GM10847 (cell line): ENCODE results near the gene SLC25A39.

Experiments used
- POLR2A ChIP-seq: IDR thresholded peaks from 2 replicates; pipeline ENCODE4 v1.6.1; 2011; ENCODE audit not compliant: insufficient read length; ENCODE audit errors: extremely low read depth

SLC25A39 gene, protein sequence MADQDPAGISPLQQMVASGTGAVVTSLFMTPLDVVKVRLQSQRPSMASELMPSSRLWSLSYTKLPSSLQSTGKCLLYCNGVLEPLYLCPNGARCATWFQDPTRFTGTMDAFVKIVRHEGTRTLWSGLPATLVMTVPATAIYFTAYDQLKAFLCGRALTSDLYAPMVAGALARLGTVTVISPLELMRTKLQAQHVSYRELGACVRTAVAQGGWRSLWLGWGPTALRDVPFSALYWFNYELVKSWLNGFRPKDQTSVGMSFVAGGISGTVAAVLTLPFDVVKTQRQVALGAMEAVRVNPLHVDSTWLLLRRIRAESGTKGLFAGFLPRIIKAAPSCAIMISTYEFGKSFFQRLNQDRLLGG

DNA sequence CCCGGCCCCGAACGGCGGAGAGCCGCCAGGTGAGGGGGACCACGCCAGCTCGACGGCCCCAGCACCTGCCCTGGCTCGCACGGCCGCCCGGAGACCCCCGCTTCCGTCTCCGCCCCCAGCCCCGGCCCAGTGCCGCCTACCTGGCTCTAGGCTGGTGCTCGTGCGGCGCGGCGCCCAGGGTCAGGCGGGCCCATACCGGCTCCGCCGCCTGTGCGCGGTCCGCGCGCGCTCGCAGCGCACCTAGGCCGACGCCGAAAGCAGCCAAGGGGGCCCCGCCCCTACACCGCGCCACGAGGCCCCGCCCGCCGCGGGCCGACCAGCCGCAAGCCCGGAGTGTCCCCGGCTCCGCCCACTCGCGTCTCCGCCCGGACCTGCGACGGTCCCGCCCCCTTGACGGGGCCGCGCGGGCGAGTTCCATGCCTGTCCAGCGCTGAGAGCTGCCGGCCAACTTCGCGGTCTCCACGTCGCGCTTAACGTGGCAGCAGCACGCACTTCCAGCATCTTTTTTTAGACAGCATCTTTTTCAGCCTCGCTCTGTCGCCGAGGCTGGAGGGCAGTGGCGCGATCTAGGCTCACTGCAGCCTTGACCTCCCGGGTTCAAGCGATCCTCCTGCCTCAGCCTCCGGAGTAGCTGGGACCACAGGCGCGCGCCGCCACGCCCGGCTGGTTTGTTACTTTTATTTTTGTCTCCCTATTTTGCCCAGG lies at the start of gene SLC25A39:
Gene SLC25A39, minus strand, starts transcription at position 253 of the 705 bp plus-strand sequence. CDS start 1,261 bp downstream, outside the sequence.
- TF ChIP-seq POLR2A = peak; percentile 78

DNA sequence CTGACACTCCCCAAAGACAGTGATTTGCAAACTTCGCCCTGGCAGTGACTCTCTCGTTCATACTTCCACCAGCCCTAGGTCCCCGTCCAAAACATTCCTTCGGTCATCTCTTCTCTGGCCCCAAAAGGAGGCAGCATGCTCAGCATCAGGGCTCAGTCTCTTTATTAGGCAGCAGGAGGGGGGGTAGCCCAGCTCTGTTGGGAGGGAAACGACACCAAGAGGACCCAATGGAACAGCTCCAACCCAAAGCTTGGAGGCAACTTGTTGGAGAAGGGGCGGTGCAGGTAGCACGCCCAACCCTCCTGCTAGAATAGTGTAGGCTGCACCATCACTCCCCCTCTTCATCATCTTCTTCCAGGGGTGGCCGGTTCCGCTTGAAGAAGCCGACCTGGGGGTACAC lies 47.4 kb upstream of the SLC25A39 start:
- TF ChIP-seq POLR2A = no peak

DNA sequence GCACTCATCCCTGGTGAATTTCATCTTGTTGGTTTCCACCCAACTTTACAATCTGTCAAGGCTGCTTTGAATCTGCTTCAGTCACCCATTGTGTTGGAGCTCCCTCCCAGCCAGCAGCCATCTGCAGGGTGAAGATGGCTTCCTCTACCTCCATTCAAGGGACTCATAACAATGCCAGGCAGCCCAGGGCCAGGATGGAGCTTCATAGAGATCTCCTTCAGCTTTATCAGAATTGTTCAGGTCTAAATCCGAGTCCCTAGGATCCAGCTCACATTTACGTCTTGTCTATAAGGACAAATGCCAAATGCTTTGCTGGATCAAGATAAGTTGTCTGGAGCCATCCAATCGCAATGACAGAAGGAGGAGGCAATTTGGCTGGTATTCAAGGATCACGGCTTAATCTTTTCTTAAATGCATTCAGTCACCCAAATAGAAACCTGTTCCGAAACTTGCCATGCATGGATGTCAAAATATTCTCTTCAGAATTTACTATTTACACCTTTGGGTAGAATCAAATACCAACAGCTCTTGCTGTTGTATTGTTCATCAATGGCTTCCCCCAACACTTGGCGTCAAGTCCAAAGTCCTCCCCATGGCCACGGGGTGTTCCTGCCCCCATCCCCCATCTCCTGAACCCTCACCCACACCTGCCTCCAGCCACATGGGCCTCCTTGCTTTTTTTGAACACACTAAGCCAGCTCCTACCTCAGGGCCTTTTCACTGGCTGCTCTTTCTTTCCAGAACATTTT lies 42.8 kb upstream of the SLC25A39 start:
- TF ChIP-seq POLR2A = no peak

DNA sequence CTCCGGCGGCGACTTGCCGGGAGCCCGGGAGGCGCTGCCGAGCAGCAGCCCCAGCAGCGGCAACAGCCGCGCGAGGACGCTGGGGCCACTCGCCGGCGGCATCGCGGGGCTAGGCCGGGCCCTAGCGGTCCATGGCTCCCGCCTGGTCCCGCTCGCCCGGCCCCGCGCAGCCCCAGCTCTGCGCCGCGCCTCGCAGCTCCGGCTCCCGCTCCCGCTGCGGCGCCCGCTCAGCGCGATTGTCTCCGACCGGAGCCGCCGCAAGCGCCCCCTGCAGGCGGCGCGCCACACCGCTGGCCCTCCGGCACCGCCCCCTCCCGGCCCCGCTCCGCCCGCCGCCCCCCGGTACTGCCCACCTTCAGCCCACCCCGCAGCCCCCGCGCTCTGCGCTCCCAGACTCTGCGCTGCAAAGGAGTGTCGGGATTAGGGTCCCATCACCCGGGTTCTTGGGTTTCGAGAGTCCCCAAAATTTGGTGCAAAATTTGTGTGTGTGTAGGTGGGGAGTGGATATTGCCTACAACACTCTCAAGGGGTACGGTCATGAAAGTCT lies 39.1 kb upstream of the SLC25A39 start, which contains the start of gene FAM171A2:
Gene FAM171A2, minus strand, starts transcription at position 241 of the 547 bp plus-strand sequence. Its CDS starts 139 bp downstream, at position 102.
- no peak for TF ChIP-seq POLR2A

DNA sequence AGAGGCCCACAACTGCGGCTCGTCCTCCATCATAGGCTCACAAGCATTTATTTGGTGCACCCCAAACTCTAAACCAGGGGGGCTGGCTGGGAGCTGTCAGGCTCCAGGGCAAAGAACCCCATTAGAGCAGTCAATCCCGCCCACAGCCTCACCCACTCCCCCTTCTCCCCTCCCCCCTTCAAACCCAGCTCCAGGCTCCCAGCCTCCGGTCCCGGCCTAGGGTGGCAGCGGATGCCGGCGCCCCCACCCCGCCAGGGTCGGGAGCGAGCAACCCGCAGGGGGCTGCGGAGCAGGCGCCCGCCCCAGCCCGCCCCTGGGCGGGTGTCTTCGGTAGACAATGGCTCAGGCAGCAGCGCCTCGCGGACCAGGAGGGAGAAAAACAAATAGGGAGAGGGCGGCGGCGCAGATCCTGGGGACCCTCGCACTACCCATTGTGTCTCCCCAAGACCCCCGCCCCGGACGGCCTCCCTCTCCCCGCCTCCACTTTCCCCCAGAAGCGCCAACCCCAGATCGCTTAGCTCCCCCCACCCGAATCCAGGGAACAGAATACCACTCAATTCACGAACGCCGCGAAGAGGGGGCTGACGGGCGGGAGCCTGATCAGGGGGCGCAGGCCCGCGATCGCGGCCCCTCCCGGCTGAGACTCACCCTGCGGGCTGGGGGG lies 38.5 kb upstream of the SLC25A39 start:
- TF ChIP-seq POLR2A = no peak

DNA sequence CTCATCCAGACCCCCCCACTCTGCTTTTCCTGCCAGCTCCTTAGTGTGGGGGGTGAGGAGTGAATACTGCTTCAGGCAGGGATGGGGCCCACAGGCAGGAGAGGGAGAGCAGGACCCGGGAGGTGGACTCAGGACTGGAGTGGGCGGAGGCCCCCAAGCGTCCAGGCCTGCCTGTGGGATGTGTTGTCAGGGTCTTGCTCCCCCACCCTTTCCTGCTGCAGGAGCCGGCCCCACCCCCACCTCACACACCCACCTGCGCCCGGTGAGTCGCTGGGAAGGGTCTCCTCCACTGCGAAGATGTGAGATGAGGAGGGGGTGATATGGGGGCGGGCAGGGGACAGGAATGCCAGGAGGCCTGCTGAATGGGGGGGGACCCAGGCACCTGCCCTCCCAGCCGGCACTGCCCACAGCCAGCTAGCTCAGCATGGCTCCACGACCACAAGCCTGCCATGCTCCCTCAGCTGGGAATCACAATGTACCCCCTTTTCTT lies 37.9 kb upstream of the SLC25A39 start:
- no peak for TF ChIP-seq POLR2A

DNA sequence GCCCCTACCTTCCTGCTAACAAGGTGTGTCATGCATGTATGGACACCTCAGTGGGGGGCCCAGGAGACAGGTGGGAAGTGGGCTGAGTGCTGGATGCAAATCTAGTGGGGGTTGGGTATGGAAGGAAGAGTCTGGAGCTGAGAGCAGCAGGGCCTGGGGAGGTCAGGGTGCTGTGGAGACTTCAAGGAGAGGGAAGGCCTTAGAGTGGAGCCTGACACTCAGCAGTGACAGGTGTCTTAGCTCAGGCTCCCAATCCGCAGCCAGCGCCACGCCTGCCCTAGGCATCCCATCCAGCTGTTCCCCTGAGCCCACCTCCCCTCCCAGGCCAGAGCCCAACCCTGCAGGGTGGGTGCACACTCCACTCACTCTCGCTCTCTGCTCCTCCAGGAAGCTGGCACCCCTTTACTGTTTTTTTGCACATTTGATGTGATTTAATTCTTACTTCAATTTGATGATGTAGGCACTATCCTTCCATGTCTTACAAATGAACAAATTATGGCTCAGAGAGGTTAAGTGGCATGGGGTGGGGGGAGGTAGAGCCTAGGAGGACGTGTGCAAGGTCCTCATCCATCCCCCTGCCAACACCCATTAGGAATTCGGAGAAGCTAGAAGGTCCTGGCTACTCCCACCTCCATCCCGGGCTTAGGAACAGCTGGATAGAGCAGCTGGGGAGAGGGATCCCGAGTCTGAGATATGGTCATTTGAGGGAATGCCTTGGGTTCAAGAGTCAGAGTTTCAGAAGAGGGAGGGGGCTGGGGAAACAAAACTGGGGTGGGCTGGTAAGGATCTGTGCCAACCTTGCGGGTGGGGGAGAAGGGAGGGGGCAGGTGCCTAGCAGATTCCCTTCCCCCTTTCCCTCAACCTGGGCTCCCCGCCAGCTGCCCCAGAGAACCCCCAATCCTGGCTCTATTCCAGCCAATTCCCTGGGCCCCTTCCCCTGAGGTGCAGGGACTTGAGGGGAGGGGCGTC lies 37.0 kb upstream of the SLC25A39 start:
- no peak for TF ChIP-seq POLR2A

DNA sequence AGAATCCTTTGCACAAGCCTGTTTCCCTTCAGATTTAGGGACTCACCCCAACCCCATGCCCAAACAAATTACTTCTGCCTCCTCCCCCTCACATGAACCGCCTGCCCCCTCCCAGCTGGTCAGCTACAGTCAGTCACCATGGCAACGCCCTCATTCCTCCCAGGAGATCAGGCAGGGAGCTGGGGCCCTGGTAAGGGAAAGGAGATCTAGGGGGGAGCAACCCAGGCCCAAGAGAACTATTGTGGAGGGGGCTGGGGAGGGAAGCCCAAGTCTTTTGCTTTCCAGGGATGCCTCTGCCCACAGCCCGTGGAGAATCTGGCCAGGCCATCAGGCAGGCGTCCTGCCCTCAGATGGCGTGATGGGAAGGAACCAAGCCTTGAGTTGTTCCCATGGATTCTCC lies 36.2 kb upstream of the SLC25A39 start:
- no peak for TF ChIP-seq POLR2A

DNA sequence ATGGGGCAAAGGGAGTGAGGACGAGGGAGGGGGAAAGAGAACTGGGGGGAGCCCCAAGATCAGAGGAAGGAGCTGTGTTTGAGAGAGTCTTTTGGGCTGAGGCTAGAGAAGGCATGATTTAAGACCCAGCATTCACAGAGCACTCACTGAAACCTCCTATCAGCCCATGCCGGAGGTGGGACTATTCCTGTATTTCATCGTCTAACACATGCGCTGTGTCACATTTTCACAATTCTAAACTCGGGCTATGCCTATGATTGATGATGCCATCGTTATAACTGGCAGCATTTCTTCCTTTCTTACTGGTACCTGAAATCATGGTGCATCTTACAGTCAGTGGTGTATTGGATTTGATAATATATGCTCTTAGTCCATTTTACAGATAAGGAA lies 35.5 kb upstream of the SLC25A39 start:
- TF ChIP-seq POLR2A = no peak

DNA sequence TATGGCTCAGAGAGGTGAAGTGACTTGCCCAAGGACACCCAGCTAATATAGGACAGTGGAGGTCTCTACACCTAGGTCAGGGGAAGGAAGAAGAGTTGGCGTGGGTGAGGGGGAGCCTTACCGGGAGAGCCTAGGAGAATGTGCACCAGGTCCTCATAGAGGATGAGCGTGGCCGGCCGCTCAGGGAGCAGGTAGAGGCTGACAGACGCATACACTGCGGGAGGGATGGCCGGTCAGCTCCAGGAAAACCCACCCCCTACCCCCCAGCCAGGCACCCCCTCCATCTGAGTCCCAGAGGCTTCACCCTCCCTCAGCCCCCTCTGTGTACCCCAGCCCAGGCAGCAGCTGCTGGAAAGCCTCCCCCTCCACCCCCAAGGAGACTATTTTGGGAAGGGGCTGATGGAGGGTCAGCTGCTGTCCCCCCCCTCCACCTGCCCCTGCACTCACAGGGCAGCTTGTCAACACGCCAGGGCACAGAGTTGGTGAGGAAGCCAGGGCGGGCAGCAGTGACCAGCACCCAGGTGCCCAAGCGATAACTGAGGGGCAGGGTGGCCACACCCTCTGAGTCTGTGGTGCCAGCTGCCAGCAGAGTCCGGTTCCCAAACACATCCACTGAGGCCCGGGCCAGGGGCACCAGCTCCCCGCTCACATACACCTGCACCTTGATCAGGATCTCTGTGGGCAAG lies 35.0 kb upstream of the SLC25A39 start:
- no peak for TF ChIP-seq POLR2A

DNA sequence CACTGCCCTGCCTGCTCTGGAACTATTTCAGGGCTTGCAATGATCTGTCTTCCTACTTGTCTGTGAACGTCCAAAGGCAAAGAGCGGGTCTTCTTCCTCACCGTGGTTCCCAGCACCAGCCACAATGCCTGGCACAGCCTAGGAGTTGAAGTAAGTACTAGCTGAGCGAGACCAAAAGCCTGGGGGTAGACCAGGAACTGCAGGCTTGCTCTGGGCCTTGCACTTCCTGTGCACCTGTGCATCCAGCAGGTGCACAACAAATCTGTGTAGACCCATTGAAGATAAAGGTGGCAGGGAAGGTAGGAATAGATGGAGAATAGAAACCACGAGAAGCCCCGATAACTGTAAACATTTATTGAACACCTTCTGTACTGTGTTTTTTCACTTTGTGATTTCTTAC lies 34.4 kb upstream of the SLC25A39 start:
- TF ChIP-seq POLR2A = no peak

DNA sequence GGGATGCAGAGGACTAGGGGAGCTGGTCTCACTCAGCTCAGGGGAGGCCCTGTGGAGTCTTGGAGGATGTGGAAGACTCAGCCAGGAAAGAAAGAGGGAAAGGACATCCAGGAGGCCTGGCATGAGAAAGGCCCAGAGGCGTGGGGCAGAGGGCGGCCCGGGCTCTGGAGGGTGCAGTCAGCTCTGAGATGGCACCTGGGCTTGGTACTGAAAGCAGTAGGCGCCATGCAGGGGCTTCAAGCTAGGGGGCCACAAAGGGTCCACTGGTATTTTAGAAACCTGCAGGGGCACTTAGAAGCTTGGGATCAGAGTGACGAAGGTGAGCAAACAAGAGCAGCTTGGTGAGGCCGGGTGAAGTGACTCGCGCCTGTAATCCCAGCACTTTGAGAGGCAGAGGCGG lies 33.4 kb upstream of the SLC25A39 start:
- TF ChIP-seq POLR2A = no peak

DNA sequence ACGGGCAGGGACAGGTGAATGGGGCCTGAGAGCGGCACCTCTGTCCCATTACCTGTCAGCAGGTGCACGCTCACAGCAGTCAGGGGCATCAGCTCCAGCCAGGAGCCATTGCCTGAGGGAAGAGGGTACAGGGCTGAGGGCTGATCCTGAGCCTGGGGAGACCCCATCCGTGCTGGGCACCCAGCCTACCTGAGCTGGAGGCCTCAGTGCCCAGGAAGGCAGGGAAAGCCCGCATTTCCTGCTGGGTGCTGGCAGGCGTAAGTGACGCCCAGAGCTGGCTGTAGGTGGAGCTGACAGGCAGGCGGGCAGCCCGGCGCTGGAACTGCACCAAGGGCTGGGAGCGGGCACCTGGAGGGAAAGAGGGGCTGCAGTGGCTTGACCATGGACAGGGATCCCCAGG lies 31.6 kb upstream of the SLC25A39 start:
- no peak for TF ChIP-seq POLR2A
